Keratinocyte (primary cell): Measurements from ENCODE around the gene UNC13C.

Source experiments
- EZH2 ChIP-seq: IDR thresholded peaks from one replicate; pipeline ENCODE4 v1.6.1; 2012; ENCODE audit warnings: inconsistent platforms, mild to moderate bottlenecking, low read length, moderate library complexity
- TF ChIP-seq, protein P1 (sequence below), 3 experiments: IDR thresholded peaks in 1 of 3; conservative IDR thresholded peaks in 1 of 3; optimal IDR thresholded peaks in 1 of 3; 2 replicates in 2 of 3; 3 replicates in 1 of 3; pipeline versions ENCODE3 to v1.5.1; 2011; ENCODE audit warnings: low read length in 3 of 3, mild to moderate bottlenecking in 3 of 3, moderate library complexity in 2 of 3, control low read depth in 1 of 3, inconsistent platforms in 1 of 3; ENCODE audit not compliant: insufficient read depth in 2 of 3; ENCODE audit errors: extremely low read depth in 1 of 3

DNA sequence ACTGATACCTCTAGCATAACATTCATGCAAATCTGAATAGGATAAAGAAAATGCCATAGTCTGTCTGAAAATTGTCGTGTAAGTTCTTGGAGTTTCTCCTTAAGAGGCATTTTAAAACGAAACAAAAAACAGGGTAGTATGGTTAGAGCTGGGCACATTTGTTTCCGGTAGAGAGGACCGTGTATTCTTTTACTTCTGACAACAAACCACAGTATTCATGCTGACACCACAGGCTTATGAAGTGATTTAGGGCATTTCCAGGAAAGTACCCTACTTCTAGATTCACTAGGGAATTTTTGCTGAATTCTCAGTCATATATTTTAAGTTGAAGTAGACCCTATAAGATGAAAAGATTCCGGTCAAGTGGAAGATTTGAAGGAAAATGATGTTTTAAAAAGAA, 541.3 kb downstream of the UNC13C start:
- TF ChIP-seq, protein P1, sequence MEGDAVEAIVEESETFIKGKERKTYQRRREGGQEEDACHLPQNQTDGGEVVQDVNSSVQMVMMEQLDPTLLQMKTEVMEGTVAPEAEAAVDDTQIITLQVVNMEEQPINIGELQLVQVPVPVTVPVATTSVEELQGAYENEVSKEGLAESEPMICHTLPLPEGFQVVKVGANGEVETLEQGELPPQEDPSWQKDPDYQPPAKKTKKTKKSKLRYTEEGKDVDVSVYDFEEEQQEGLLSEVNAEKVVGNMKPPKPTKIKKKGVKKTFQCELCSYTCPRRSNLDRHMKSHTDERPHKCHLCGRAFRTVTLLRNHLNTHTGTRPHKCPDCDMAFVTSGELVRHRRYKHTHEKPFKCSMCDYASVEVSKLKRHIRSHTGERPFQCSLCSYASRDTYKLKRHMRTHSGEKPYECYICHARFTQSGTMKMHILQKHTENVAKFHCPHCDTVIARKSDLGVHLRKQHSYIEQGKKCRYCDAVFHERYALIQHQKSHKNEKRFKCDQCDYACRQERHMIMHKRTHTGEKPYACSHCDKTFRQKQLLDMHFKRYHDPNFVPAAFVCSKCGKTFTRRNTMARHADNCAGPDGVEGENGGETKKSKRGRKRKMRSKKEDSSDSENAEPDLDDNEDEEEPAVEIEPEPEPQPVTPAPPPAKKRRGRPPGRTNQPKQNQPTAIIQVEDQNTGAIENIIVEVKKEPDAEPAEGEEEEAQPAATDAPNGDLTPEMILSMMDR (optimal IDR thresholded peaks at IDR 0.05 in 1 of 3, IDR thresholded peaks at IDR 0.05 in 1 of 3, conservative IDR thresholded peaks at IDR 0.05 in 1 of 3; ENCODE audit: extremely low read depth in 1 of 3, insufficient read depth in 2 of 3, low read length in 3 of 3) = no peak
- TF ChIP-seq EZH2 = no peak
